CD4-positive, alpha-beta T cell treated with Interleukin-15 for 4 hours (primary cell): Measurements from ENCODE around the gene SH3TC2.

Experiments
- DNase-seq: peaks from one replicate; pipeline ENCODE4 v3.0.0-alpha.2; 2020; ENCODE audit warnings: low spot score

The SH3TC2 gene

DNA sequence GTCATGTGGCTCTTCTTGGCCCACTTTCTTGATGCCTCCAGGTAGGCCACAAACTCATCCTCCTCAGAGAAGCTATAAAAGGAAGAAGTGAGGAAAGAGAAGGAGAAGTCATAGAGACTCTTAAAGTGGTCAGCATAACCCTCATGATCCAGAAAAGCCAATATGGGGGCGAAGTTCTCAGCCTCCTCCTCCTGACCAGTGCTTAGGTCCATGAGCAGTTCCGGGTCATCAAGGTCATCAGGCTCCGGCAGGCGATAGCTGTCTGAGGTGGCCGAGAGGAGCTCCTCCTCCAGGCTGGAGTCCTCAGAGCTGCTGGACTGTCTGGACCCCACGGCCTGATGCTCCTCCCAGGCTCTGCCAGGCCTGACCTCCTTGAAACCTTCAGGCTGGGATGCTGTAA is 34.7 kb downstream of the SH3TC2 start:
- no peak for DNase-seq

DNA sequence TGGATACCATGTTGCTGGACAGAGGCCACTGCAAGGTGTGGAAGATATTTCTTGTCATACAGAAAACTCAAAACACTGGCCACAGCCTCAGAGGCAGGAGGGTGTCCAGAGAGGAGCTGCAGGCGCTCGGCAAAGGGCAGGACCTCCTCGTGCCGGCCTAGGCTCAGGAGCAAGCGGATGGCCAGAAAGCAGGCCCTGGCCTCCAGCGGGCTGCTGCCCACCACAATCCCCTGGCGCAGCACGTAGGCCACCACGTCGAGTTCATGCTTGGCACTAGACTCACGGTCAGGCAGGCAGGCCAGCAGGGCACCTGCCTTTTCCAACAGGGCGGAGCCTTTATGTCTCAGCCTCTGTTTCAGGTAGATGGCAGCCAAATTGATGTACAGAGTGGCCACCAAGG is 35.2 kb downstream of the SH3TC2 start:
- DNase-seq, result no peak

DNA sequence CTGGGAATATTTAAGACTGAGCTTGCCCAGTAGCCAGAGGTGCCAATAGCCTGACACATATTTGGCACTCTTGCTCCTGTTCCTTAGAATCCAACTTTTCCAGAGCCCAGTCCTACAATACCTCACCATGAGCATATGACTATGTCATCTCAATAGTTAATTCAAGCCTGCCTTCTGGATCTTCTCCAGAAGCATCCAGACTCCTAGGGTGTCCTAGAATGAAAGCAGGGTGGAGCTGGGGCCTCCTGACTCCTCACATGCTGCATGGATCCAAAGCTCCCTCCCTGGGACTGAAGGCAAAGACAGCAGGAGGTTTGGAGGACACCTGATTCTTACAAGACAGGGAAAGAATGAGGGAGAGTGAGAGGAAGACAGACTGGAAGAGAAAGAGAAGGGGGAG is 37.9 kb downstream of the SH3TC2 start:
- DNase-seq, result no peak

- no peak for DNase-seq
These were observed 38.4 kb downstream of the SH3TC2 start for GRCh38 chr5:149024477-149024876.

GRCh38 chr5:149022200-149022599 is 40.7 kb downstream of the SH3TC2 start:
- DNase-seq, result no peak

GRCh38 chr5:149019679-149020078 is 43.2 kb downstream of the SH3TC2 start:
- DNase-seq, result no peak

DNA sequence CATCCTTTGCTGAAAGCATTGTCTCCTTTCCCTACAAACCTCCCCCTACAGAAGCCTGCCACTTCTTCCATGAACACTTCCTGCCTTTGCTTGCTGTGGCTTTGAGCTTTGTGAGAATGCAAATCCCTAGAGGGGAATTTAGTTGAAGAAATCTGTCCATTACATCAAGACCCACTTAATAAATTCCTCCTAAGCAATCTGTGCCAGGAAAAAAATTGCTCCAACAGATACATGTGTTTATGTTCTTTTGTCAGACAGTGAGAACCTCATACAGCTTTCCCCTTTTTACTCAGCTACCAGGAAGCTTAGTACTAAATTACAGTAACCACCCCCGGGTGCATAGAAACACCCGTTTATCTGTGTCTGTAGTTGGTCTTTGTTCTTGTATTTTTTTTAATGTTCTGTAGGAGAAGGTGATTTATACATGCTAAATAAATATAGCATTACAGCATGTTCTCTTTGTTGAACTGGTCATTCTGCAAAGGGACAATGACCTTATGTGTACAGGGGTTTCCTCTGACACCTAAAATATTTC is 43.9 kb downstream of the SH3TC2 start:
- DNase-seq, result no peak

DNA sequence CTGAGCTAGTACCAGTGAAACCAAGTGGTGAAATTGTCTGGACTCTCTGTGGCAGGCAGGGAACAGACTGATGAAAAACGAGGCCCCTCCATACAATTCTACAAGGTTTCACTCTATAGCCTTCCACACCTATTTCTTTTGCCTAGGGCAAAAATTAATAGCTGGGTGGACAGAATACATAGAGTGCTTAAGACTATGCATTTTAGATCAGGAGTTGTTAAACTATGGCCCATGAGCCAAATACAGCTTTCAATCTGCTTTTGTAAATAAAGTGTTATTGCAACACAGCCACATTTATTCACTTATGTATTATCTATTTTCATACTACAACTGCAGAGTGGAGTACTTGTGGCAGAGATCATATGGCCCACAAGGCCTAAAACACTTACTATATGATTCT is 45.2 kb downstream of the SH3TC2 start:
- no peak for DNase-seq

GRCh38 chr5:149015561-149015960 is 47.3 kb downstream of the SH3TC2 start:
- no peak for DNase-seq

DNA sequence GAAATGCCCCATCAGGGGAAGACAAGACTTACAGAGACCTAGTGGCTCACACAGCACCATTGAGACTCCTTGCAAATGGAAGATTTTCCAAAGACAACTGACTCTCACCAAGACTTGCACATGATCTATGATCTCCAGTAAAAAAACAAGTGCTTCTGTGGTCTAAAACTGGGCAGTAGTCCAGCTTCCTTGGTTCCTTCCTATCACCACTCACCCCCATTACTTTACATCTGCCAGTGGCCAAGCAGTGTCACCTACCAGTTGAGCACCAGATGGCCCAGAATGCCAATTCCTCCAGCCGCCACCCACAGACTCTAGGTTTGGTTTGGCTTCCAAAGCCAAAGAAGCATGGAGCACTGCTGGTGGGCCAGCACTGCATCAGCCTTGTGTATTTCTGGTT is 47.7 kb downstream of the SH3TC2 start:
- no peak for DNase-seq

DNA sequence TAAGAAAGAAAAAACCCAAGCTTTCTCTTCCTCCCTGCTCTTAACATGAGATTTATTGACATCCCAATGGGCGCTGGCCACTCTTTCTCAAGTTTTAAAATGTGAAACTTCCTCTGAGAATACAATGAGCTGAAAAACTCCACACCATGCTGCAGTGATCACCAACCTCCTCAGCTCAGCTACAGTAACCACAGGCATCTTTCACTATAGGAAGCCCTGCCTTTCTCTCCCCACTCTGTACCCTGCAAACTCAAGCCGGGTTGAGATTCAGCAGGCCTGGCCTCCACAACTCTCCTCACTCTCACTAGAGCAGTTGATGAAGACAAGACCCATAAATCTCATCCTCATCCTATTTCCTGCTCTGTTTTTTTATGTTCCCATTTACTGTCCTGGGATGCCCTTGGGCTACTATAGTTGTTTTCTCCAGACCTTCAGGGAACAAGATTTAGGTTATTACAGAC is 48.3 kb downstream of the SH3TC2 start:
- DNase-seq, result no peak

DNA sequence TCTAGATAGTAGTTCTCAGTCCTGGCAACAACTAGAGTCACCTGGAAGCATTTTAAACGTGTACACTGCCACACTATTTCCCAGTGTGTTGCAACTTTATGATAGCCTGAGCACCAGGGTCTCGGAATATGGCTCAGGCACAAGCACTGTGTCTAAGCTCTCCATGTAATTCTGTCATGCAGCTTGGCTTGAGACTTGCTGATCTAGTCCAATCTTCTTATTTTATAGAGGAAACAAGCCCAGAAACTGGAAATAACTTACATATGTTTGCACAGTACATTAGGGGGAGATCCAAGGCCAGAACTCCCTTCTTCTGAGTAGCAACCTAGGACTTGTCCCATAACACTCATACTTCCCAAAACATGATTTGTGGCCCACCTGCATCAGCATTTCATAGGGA is 49.1 kb downstream of the SH3TC2 start:
- DNase-seq, result no peak

GRCh38 chr5:149012350-149012749 is 50.5 kb downstream of the SH3TC2 start:
- no peak for DNase-seq

DNA sequence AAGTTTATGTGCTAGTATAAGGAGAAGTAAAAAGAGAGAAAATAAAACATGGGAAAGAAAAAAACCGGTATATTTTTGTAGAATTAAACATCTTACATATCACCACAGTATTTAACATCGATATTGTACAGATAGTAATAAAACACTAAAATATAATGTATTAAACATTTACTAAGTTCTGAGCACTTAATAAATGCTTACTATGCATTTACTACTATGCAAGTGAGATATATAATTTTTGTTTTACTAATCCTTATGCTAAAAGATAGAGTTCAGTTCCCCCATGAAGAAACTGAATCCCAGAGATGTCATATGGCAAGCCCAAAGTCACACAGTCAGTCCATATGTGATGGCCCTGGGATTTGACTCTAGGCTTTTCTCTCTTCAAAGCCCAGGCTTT is 51.1 kb downstream of the SH3TC2 start:
- no peak for DNase-seq

- DNase-seq, result no peak
These were observed 51.8 kb downstream of the SH3TC2 start for GRCh38 chr5:149011084-149011483.

GRCh38 chr5:149007174-149007573 is 55.7 kb downstream of the SH3TC2 start:
- DNase-seq, result no peak

GRCh38 chr5:149006426-149006825 is 56.4 kb downstream of the SH3TC2 start:
- DNase-seq, result no peak

GRCh38 chr5:149005077-149005892 is 57.6 kb downstream of the SH3TC2 start:
- DNase-seq, result no peak

GRCh38 chr5:149004559-149004958 is 58.3 kb downstream of the SH3TC2 start:
- DNase-seq, result no peak

DNA sequence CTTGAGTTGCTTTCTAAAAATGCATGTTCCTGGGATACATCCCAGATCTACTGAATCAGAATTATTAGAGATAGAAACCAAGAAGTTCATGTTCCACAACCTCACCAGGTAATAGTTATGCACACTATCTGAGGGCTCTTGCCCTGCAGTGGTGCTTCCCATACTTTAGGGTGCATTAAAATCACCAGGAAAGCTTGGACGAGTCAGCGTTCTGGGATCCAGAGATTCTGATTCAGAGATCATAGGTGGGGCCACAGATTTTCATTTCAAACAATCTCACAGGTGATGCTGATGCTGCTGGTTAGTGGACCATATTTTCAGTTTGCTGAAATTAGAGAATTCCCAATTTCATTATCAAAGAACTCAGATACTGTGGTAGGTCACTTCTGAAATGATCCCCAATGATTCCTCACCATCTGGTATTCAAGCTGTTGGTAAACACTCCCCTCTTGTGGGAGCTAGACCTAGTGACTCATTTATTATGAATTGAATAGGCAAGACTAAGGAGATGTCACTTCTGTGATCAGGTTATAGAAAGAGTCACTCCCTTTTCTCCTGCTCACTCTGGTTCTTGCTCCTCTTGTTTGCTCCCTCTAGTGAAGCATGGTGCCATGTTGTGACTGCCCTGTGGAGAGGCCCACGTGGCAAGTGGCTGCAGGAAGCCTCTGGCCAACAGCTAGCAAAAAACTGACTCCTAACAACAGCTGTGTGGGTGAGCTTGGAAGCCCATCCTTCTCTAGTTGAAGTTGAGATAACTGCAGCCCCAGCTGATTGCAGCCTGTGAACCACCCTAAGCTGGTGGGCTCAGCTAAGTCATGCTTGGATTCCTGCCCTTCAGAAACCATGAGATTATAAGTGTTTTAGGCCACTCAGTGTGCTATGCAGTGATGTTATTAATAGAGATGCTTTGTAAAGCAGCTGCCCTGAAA is 59.8 kb downstream of the SH3TC2 start:
- no peak for DNase-seq

DNA sequence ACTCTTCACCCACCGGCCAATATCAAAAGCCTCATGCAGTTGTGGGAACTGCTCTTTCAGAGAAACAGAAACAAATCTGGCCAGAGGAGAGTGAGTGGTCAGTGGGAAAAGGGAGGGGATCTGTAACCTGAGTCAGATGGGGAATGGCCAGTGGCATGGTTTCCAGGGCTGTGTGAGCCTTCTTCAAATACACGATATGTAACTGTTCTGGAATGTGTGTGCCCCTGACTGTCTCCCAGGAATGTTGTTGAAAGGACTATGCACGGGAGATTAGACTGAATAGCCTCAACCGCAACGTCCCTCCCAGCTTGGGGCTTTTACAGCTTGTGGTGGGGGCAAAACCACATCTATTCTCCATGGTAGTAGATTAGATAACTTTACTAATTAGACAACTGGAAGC is 60.8 kb downstream of the SH3TC2 start:
- DNase-seq, result no peak

- DNase-seq, result no peak
These were observed 61.7 kb downstream of the SH3TC2 start for GRCh38 chr5:149001162-149001561.

DNA sequence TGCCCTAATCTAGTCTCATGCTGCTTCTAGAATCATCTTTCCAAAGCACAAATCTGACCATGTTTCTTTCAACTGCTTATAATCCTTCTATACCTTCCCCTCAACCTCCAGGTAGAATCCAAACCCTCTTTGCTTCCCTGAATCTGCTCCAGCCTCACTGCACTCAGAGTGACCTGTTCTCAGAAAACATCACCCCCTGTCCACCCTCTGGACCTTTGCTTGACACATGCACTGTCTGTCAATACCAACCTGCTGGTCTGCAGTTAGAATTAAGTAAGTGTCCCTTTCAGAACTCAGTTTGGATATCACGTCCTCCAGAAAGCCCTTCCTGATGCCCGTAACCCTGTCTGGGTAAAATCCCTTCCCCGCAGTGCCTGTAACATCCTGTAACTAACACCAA is 63.1 kb downstream of the SH3TC2 start:
- DNase-seq, result no peak
